ENCODE results near the gene CFAP46. TPM values are rescaled to one million over a fixed set of nuclear protein-coding genes. Genes with fewer than 3 reads are reported as not detected.
A peak's percentile ranks its signal among the peaks of the same experiment; 100 is the strongest.

Gene CFAP46
- total RNA-seq, 1 donor from 2014 or later = 15.4 TPM

DNA sequence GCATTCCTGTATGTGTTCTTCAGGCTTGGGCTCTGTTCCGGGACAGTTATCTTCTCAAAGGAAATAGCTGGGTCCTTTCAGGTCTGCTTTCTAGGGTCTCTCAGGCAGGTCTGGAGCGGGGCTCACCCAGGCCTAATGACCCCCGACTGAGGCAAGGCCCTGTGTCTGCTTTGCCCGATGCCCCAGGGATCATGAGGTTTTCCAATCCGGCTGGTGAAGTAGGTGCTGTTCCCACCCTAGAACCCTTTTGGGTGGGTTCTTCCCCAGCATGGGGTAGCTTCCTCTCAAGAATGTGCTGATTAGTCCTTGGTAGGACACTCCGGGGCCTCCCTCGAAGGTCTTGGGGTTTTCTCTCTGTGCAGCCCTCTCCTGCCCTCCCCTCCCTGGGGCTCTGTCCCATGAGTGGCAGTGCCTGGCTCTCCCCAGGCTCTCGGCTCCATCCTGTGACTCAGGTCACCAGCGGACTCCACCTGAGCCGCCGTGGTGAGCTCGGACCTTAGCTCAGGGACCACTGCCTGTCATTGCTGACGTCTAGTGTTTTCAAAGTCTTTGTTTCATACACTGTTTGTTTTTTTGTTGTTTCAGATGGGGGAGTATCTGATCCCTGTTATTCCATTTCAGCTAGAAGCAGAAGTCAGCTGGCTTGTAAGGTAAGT lies 85.4 kb downstream of the CFAP46 start:
- no peak for DNase-seq (ENCODE audit: low spot score, unreplicated experiment)
- no peak for TF ChIP-seq CTCF (IDR thresholded peaks at IDR 0.05; ENCODE audit: unreplicated experiment)
- peaks cover 10% of the 10 kb centered on the region for H3K36me3 Mint-ChIP-seq (ENCODE audit: insufficient read depth)
- peaks cover 20% of the 10 kb centered on the region for H3K9me3 Mint-ChIP-seq (ENCODE audit: low read depth)
- H3K4me1 Mint-ChIP-seq (ENCODE audit: low read depth) = peaks cover 4% of the 10 kb centered on the region
- H3K27ac Mint-ChIP-seq = no peak overlapping the region
- H3K27me3 Mint-ChIP-seq = peaks cover 6% of the 10 kb centered on the region
- no peak overlapping the region for H3K4me3 Mint-ChIP-seq (ENCODE audit: low read depth)

GRCh38 chr10:132855889-132856288 lies 86.5 kb downstream of the CFAP46 start:
- peaks cover 27% of the 10 kb centered on the region for H3K9me3 Mint-ChIP-seq (ENCODE audit: low read depth)
- peak; percentile 4 for DNase-seq (ENCODE audit: low spot score, unreplicated experiment)
- peaks cover 16% of the 10 kb centered on the region for H3K36me3 Mint-ChIP-seq (ENCODE audit: insufficient read depth)
- peaks cover 6% of the 10 kb centered on the region for H3K27me3 Mint-ChIP-seq
- H3K4me3 Mint-ChIP-seq (ENCODE audit: low read depth) = no peak overlapping the region
- peaks cover 2% of the 10 kb centered on the region for H3K4me1 Mint-ChIP-seq (ENCODE audit: low read depth)
- no peak for TF ChIP-seq CTCF (IDR thresholded peaks at IDR 0.05; ENCODE audit: unreplicated experiment)
- H3K27ac Mint-ChIP-seq = no peak overlapping the region

- DNase-seq (ENCODE audit: low spot score, unreplicated experiment) = no peak
- Mint-ChIP-seq H3K4me3 (ENCODE audit: low read depth) (no peak overlapping the region), H3K9me3 (ENCODE audit: low read depth) (peaks cover 25% of the 10 kb centered on the region), H3K27me3 (peaks cover 6% of the 10 kb centered on the region), H3K4me1 (ENCODE audit: low read depth) (peaks cover 11% of the 10 kb centered on the region), H3K36me3 (ENCODE audit: insufficient read depth) (peaks cover 15% of the 10 kb centered on the region), H3K27ac (no peak overlapping the region)
- TF ChIP-seq CTCF (IDR thresholded peaks at IDR 0.05; ENCODE audit: unreplicated experiment) = no peak
Measured at GRCh38 chr10:132851451-132851850, 90.9 kb downstream of the CFAP46 start.

GRCh38 chr10:132850896-132851295 lies 91.5 kb downstream of the CFAP46 start:
- no peak overlapping the region for H3K27ac Mint-ChIP-seq
- no peak for TF ChIP-seq CTCF (IDR thresholded peaks at IDR 0.05; ENCODE audit: unreplicated experiment)
- peak; percentile 6 for DNase-seq (ENCODE audit: low spot score, unreplicated experiment)
- H3K27me3 Mint-ChIP-seq = peaks cover 6% of the 10 kb centered on the region
- peaks cover 11% of the 10 kb centered on the region for H3K4me1 Mint-ChIP-seq (ENCODE audit: low read depth)
- no peak overlapping the region for H3K4me3 Mint-ChIP-seq (ENCODE audit: low read depth)
- peaks cover 20% of the 10 kb centered on the region for H3K9me3 Mint-ChIP-seq (ENCODE audit: low read depth)
- H3K36me3 Mint-ChIP-seq (ENCODE audit: insufficient read depth) = peaks cover 12% of the 10 kb centered on the region

DNA sequence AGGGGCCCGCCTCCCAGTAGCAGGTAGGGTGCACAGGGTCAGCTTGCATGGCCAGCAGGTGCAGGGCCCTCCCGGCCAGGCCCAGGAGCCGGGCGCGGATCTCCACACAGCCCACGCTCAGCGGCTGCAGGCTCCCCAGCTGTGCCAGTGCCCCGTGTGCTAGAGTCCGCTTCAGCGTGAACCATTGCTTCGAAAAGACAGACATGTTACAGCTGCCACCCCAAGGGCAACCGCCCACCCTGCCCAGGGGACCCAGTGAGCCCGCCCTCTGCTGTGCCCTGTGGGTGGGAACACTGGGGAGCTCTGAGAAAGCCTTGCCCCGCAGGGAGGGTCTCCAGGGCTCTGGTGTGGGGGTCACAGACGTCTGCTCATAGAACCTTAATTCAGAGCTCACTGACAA lies 92.1 kb downstream of the CFAP46 start:
- no peak overlapping the region for H3K4me3 Mint-ChIP-seq (ENCODE audit: low read depth)
- peaks cover 11% of the 10 kb centered on the region for H3K4me1 Mint-ChIP-seq (ENCODE audit: low read depth)
- DNase-seq (ENCODE audit: low spot score, unreplicated experiment) = peak; percentile 5
- peaks cover 12% of the 10 kb centered on the region for H3K36me3 Mint-ChIP-seq (ENCODE audit: insufficient read depth)
- H3K9me3 Mint-ChIP-seq (ENCODE audit: low read depth) = peaks cover 18% of the 10 kb centered on the region
- TF ChIP-seq CTCF (IDR thresholded peaks at IDR 0.05; ENCODE audit: unreplicated experiment) = no peak
- H3K27ac Mint-ChIP-seq = no peak overlapping the region
- H3K27me3 Mint-ChIP-seq = peaks cover 6% of the 10 kb centered on the region
